GM18519 (cell line): ENCODE results near the gene NTNG2.
"Not testable (repeated sequence)": the region's sequence is repeated elsewhere in the genome, so short reads cannot be mapped to it uniquely, and the experiment has no call there.

Source experiments
- ATAC-seq: cut with Tn5 transposase; IDR thresholded peaks from one replicate; pipeline ENCODE4 v1.9.1; 2021; ENCODE audit warnings: mild to moderate bottlenecking, moderate library complexity; ENCODE audit not compliant: unreplicated experiment, low FRiP score

The NTNG2 gene

GRCh38 chr9:132245465-132245864, 83.6 kb downstream of the NTNG2 start:
- ATAC-seq = no peak

DNA sequence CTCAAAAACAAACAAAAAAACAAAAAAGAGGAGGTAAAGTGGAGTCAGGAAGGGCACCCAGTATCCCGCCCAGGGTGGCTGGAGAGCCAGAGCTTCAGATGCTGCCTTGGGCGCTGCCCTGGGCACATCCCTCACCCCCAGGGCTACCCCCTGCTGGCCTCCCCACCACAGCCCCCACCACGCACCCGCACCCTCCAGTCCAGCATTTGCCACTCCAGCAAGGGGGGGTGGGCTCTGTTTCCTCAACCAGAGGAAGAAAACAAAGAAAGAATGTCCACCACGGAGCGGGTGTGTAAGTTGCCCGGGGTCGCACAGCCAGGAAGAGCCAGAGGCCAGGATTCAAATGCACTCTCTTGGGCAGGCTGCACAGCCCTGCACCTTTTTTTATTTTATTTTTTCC, 86.1 kb downstream of the NTNG2 start:
- no peak for ATAC-seq

- no peak for ATAC-seq
Observed at GRCh38 chr9:132249123-132249522, 87.3 kb downstream of the NTNG2 start.

DNA sequence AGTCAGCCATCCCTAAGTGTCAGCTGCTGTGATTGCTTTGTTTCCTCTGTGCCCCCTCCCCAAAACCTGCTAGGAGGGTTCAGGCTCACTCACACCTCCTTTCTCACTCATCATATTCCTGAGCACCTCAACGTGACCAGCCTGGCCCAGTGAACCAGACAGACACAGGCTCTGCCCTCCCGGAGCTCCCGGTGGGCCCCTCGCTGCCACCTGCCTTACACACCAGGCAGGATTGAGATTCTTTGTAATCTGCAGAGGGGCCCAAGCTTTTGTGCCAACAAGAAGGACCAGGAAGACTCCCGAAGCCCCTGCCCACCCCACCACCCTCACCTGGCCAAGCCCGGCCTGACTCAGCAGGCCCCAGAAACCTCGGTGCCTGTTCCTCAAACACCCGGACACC, 87.8 kb downstream of the NTNG2 start:
- no peak for ATAC-seq

GRCh38 chr9:132250324-132251262, 88.7 kb downstream of the NTNG2 start:
- ATAC-seq = no peak

DNA sequence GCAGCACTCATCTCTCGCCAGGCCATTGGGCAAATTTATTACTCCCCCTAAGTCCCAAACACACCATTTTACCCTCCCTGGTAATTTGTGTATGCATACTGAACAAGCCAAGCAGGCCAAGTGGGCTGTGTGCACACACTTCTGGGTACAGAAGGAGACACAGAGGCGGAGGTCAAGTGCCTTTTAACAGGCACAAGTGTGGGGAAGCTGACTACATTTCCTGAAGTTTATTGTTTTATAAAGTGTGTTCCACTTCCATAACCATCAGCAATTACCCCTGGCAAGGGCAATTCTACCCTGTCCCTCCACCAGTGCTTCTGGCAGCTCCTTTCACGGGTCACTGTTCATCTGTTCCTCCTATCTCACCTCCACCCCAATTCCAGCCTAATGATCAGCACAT, 99.0 kb downstream of the NTNG2 start:
- ATAC-seq = no peak

GRCh38 chr9:132266017-132266416, 104.2 kb downstream of the NTNG2 start:
- ATAC-seq = no peak

DNA sequence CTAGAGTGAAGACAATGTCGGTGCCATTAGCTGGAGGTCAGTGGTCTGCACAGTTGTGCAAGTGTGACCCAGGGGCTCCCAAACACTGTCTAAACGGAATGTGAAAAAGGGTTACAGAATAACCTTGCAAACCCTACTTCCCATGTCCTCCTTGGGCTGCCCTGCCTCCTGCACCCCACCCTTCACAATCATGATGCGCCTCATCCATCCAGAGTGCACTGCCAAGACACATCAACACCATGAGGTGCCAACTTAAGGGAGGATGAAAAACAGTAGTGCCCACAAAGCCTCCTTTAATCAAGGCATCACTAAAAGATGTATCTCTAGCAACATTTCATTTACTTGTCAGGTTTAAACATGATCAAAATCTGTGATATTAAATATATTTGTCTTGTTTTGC, 105.8 kb downstream of the NTNG2 start:
- ATAC-seq = no peak

DNA sequence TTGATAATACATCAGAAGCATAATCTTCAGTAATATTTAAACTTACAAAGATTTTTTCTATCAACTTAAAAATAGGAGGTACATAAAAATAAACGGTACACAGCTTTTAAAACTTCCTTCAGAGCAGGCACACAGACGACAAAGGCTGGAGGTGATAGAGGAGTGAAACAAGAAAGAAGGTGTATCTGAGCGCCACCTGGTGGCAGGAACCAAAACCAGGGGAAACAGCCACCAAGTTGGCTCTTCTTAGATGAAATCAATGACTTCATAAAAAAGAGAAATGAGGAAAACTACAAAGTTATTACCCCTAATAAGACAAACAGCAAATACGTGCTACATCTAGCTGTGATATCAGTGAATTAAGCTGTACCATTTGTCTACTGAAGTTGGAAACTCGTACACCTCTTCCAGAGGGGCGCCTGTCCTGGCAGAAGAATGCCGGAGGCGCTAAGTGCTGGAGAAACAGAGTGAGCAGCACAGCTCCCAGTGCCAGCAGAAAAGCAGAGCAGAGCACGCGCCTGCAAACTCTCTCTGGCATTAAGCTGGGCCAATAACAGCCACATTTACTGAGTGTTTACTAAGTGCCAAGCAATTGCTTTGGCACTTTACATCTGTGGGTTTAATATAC, 107.0 kb downstream of the NTNG2 start:
- ATAC-seq = no peak

DNA sequence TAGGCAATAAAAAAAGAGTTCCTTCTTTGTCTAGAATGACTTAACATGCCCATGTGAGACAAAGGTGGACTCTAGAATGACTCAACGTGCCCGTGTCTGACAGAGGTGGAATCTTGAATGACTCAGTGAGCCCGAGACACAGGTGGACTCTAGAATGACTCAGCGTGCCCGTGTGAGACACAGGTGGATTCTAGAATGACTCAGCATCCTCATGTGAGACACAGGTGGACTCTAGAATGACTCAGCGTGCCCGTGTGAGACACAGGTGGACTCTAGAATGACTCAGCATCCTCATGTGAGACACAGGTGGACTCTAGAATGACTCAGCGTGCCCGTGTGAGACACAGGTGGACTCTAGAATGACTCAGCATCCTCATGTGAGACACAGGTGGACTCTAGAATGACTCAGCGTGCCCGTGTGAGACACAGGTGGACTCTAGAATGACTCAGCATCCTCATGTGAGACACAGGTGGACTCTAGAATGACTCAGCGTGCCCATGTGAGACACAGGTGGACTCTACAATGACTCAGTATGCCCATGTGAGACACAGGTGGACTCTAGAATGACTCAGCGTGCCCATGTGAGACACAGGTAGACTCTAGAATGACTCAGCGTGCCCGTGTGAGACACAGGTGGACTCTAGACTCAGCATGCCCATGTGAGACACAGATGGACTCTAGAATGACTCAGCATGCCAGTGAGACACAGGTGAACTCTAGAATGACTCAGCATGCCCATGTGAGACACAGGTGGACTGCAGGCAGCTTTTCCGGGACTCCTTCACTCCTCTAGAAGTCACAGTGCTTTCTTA, 108.1 kb downstream of the NTNG2 start:
- not testable (repeated sequence) for ATAC-seq

- ATAC-seq = no peak
Observed at GRCh38 chr9:132274861-132275260, 113.0 kb downstream of the NTNG2 start.

GRCh38 chr9:132283165-132283564, 121.3 kb downstream of the NTNG2 start:
- no peak for ATAC-seq

GRCh38 chr9:132283863-132284262, 122.0 kb downstream of the NTNG2 start:
- ATAC-seq = no peak

DNA sequence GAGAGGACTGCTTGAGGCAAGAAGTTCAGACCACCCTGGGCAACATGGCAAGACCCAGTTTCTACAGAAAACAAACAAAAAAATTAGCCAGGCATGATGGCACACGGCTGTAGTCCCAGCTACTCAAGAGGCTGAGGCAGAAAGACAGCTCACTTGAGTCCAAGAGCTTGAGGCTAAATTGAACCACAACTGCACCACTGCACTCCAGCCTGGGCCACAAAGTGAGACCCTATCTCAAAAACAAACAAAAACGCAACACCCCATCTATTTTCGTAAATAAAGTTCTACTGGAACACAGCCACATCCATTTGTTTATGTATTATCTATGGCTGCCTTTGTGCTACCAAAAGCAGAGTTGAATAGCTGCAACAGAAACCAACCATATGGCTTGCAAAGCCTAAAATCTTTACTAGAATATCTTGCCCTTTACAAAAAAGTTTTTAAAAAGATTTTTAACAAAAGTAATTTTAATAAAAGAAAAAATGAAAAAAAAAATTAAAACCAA, 125.5 kb downstream of the NTNG2 start:
- no peak for ATAC-seq

- ATAC-seq = no peak
Observed at GRCh38 chr9:132288361-132288760, 126.5 kb downstream of the NTNG2 start.

- ATAC-seq = no peak
Observed at GRCh38 chr9:132288966-132289365, 127.1 kb downstream of the NTNG2 start.

DNA sequence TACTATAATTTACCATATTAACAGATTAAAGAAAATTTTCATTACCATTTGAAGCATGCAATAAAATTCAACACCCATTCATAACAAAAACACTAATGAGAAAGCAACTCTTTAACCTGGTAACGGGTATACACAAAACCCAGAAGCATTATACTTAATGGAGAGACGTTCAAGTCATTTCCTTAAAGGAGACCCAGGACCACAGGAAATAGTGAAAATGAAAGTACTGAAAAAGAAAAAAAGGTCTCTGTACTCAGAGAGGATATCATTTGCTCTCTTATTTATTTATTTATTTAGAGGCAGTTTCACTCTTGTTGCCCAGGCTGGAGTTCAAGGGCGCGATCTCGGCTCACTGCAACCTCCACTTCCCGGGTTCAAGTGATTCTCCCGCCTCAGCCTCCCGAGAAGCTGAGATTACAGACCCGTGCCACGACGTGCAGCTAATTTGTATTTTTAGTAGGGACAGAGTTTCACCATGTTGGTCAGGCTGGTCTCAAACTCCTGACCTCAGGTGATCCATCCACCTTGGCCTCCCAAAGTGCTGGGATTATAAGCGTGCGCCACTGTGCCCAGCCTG, 131.4 kb downstream of the NTNG2 start:
- ATAC-seq = no peak
